ENCODE results near the gene MCC.

MCC gene

DNA sequence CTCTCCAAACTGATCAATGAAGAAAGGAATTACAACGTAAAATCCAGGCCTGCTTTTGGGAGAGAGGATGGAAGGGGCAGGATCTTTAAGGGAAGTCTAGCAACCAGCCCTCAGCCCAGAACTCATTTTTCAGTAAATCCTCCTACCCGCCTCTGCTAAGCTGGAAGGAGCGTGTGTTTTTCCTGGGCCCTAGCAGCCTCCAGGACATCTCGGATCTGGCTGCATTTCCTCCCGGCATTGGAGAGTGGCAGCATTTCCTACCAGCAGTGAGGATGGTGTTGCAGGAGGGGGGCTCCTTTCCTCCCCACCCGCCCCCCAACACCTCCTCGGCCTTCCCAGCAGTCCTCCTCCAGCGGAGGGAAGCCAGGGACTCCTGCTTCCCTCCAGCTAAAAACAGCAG lies 457.1 kb downstream of the MCC start:
- Mint-ChIP-seq H3K4me1 (peaks cover 32% of the 10 kb centered on the region), H3K27ac (peak overlapping the region; percentile 80), H3K9me3 (no peaks in the 10 kb centered on the region), H3K4me3 (no peak overlapping the region), H3K36me3 (ENCODE audit: low read depth) (peaks cover 45% of the 10 kb centered on the region), H3K27me3 (ENCODE audit: low read depth, poor library complexity) (no peaks in the 10 kb centered on the region)
- TF ChIP-seq, protein P1, sequence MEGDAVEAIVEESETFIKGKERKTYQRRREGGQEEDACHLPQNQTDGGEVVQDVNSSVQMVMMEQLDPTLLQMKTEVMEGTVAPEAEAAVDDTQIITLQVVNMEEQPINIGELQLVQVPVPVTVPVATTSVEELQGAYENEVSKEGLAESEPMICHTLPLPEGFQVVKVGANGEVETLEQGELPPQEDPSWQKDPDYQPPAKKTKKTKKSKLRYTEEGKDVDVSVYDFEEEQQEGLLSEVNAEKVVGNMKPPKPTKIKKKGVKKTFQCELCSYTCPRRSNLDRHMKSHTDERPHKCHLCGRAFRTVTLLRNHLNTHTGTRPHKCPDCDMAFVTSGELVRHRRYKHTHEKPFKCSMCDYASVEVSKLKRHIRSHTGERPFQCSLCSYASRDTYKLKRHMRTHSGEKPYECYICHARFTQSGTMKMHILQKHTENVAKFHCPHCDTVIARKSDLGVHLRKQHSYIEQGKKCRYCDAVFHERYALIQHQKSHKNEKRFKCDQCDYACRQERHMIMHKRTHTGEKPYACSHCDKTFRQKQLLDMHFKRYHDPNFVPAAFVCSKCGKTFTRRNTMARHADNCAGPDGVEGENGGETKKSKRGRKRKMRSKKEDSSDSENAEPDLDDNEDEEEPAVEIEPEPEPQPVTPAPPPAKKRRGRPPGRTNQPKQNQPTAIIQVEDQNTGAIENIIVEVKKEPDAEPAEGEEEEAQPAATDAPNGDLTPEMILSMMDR (IDR thresholded peaks at IDR 0.05): no peak
- DNase-seq: no peak

DNA sequence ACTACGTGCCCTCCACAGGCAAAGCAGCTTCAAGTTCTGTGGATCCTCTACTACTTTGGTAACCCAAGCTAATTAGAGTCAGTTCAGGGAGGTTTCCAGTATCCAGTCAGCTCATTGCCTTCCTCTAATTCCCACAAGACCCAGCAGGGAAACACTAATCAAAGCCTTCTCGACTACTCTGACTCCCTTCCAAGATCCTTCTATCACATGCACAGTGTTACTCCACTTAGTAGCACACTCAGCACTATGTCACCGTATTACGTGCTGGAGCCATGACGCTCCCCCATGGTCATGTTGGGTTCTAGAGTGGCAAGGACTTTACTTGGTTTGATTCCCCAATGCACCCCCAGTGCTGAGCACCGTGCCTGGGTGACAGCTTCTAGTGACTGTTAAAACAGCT lies 458.6 kb downstream of the MCC start:
- Mint-ChIP-seq H3K9me3 (no peaks in the 10 kb centered on the region), H3K4me3 (no peak overlapping the region), H3K36me3 (ENCODE audit: low read depth) (peaks cover 52% of the 10 kb centered on the region), H3K27me3 (ENCODE audit: low read depth, poor library complexity) (no peaks in the 10 kb centered on the region), H3K27ac (no peak overlapping the region), H3K4me1 (peaks cover 22% of the 10 kb centered on the region)
- DNase-seq: no peak
- TF ChIP-seq, protein P1 (IDR thresholded peaks at IDR 0.05): no peak

DNA sequence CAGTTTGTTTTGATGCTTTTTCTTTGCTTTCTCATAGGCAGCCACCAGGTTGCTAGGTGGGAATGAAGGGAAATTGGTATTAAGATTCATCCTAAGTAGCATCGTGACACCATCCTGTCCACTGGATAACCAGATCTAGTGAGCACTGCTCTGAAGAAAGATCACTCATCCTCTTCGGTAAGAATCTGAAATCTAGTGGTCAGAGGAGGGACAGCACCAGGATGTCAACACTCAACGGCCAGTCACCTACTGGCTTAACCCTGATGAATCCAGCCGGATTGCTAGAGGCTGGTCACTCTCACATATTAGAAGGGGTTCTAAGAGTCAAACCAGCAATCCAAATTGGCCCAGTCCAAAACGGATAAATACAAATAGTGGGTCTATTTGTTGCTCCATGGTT lies 460.8 kb downstream of the MCC start:
- peaks cover 19% of the 10 kb centered on the region for H3K4me1 Mint-ChIP-seq
- H3K36me3 Mint-ChIP-seq (ENCODE audit: low read depth): peaks cover 54% of the 10 kb centered on the region
- TF ChIP-seq, protein P1 (IDR thresholded peaks at IDR 0.05): no peak
- no peaks in the 10 kb centered on the region for H3K27me3 Mint-ChIP-seq (ENCODE audit: low read depth, poor library complexity)
- H3K27ac Mint-ChIP-seq: peak overlapping the region; percentile 68
- no peak for DNase-seq
- no peak overlapping the region for H3K4me3 Mint-ChIP-seq
- no peaks in the 10 kb centered on the region for H3K9me3 Mint-ChIP-seq

DNA sequence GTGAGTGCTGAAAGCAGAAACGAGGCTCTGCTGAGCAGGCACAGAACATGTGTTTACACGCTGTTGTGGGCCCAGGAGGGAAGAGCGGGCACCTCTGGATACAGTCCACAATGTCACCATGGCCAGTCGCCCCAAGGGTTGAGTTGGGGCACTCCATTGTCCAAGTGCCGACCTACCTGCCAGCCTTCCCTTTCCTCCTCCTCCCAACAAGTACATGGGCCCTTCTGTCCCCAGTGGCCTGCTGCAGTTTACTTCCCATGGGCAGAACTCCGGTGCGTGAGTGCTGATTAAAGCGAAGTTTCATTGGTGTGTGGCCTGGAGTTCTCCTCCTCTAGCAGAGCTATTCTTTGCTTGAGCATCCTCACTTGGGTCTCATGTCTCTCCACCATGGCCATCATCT lies 461.2 kb downstream of the MCC start:
- Mint-ChIP-seq H3K4me1 (peaks cover 19% of the 10 kb centered on the region), H3K9me3 (no peaks in the 10 kb centered on the region), H3K36me3 (ENCODE audit: low read depth) (peaks cover 57% of the 10 kb centered on the region), H3K27ac (peak overlapping the region; percentile 68), H3K27me3 (ENCODE audit: low read depth, poor library complexity) (no peaks in the 10 kb centered on the region), H3K4me3 (no peak overlapping the region)
- TF ChIP-seq, protein P1 (IDR thresholded peaks at IDR 0.05): no peak
- DNase-seq: no peak

DNA sequence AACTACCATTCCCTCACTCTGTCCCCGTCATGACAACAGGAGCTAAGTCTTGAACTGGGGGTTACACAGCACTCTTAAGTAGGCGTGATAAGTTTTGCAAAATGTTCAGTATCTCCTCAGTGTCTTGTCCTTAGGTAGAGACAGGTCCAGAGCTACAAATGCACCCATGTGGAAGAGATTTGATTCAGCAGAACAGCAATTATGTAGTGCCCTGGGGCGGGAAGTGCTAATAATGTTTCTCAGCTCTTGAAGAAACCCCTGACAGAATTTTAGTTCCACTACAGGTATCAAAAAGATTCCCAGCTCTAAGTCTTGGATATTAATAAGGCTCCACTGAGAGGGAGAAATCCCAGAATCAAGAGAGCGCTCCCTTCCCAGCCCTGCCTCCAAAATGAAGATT lies 462.0 kb downstream of the MCC start:
- no peaks in the 10 kb centered on the region for H3K27me3 Mint-ChIP-seq (ENCODE audit: low read depth, poor library complexity)
- H3K4me3 Mint-ChIP-seq: no peak overlapping the region
- peaks cover 57% of the 10 kb centered on the region for H3K36me3 Mint-ChIP-seq (ENCODE audit: low read depth)
- no peak for DNase-seq
- peak overlapping the region; percentile 74 for H3K27ac Mint-ChIP-seq
- H3K4me1 Mint-ChIP-seq: peaks cover 14% of the 10 kb centered on the region
- TF ChIP-seq, protein P1 (IDR thresholded peaks at IDR 0.05): no peak
- no peaks in the 10 kb centered on the region for H3K9me3 Mint-ChIP-seq

DNA sequence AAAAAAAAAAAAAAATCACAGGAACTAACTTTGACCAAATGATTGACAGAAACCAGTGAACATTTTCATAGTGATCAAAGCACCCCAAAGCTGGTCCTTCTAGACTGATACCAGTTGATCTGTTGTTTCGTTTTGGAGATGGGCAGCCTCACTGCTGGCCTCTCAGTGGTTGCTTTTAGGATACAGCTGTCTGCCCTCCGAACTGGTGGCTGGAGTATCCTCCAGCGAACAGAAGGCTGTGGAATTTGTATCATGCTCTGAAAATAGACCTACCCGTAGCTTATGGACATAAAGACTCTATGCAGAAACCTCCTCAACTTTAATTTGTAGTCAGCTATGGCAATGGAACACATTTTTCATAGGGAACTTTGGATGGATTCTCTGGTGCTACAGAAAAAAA lies 462.7 kb downstream of the MCC start:
- Mint-ChIP-seq H3K36me3 (ENCODE audit: low read depth) (peaks cover 52% of the 10 kb centered on the region), H3K27ac (peak overlapping the region; percentile 74), H3K4me3 (no peak overlapping the region), H3K4me1 (peaks cover 8% of the 10 kb centered on the region), H3K9me3 (no peaks in the 10 kb centered on the region), H3K27me3 (ENCODE audit: low read depth, poor library complexity) (no peaks in the 10 kb centered on the region)
- TF ChIP-seq, protein P1 (IDR thresholded peaks at IDR 0.05): no peak
- DNase-seq: no peak
